H9 (cell line): ENCODE data around the gene HEPHL1. TPM values are rescaled to one million over a fixed set of nuclear protein-coding genes. Genes with fewer than 3 reads are reported as not detected.

Source experiments
- DNase-seq: peaks from one replicate; pipeline ENCODE4 v3.0.0-alpha.2; 2017
- H2AFZ ChIP-seq: one replicate; pipeline ENCODE4 v1.6.1; 2013; ENCODE audit warnings: mild to moderate bottlenecking, low read length, control low read depth, moderate library complexity
- H2AK5ac ChIP-seq: 2 replicates; pipeline ENCODE4 v1.6.1; 2013; ENCODE audit warnings: low read length, control low read depth, mixed read lengths; ENCODE audit not compliant: insufficient read length
- H2BK120ac ChIP-seq: one replicate; pipeline ENCODE4 v1.6.1; 2013; ENCODE audit warnings: low read depth, mild to moderate bottlenecking, low read length, control low read depth, inconsistent platforms; ENCODE audit not compliant: poor library complexity, severe bottlenecking
- H2BK12ac ChIP-seq: 2 replicates; pipeline ENCODE4 v1.6.1; 2013; ENCODE audit warnings: low read length, control low read depth, mixed read lengths, low read depth; ENCODE audit not compliant: insufficient read length
- H2BK15ac ChIP-seq: 2 replicates; pipeline ENCODE4 v1.6.1; 2013; ENCODE audit warnings: low read depth, low read length, control low read depth
- H2BK20ac ChIP-seq: one replicate; pipeline ENCODE4 v1.6.1; 2013; ENCODE audit warnings: low read depth, mild to moderate bottlenecking, low read length, control low read depth, inconsistent platforms; ENCODE audit not compliant: poor library complexity, severe bottlenecking
- H2BK5ac ChIP-seq: 2 replicates; pipeline ENCODE4 v1.6.1; 2013; ENCODE audit warnings: low read length, control low read depth, mixed read lengths; ENCODE audit not compliant: insufficient read length
- H3K14ac ChIP-seq: 2 replicates; pipeline ENCODE4 v1.6.1; 2013; ENCODE audit warnings: low read length, control low read depth; ENCODE audit not compliant: insufficient read depth
- H3K18ac ChIP-seq: 2 replicates; pipeline ENCODE4 v1.6.1; 2013; ENCODE audit warnings: low read depth, mild to moderate bottlenecking, mixed read lengths, low read length, control low read depth; ENCODE audit not compliant: insufficient read length
- H3K23ac ChIP-seq: 2 replicates; pipeline ENCODE4 v1.6.1; 2013; ENCODE audit warnings: low read length, control low read depth, mixed read lengths, low read depth; ENCODE audit not compliant: insufficient read length
- H3K23me2 ChIP-seq: 2 replicates; pipeline ENCODE4 v1.6.1; 2013; ENCODE audit warnings: low read depth, mild to moderate bottlenecking, mixed read lengths, low read length, control low read depth; ENCODE audit not compliant: insufficient read length, poor library complexity, severe bottlenecking
- H3K27ac ChIP-seq: 2 replicates; pipeline ENCODE4 v1.5.1; 2013; ENCODE audit warnings: low read length, control low read depth, mixed read lengths, low read depth; ENCODE audit not compliant: insufficient read length
- H3K27me3 ChIP-seq: 2 replicates; pipeline ENCODE4 v1.6.1; 2013; ENCODE audit warnings: low read length, control low read depth, inconsistent platforms; ENCODE audit not compliant: insufficient read depth
- H3K4ac ChIP-seq: 2 replicates; pipeline ENCODE4 v1.6.1; 2013; ENCODE audit warnings: low read depth, mild to moderate bottlenecking, control low read depth, inconsistent platforms, low read length, moderate library complexity
- H3K4me1 ChIP-seq: 2 replicates; pipeline ENCODE4 v1.6.1; 2013; ENCODE audit warnings: low read length, control low read depth, inconsistent platforms; ENCODE audit not compliant: insufficient read depth
- H3K4me2 ChIP-seq: 2 replicates; pipeline ENCODE4 v1.6.1; 2013; ENCODE audit warnings: low read length, control low read depth, mixed read lengths; ENCODE audit not compliant: insufficient read length, insufficient read depth
- H3K56ac ChIP-seq: 2 replicates; pipeline ENCODE4 v1.6.1; 2013; ENCODE audit warnings: low read depth, mild to moderate bottlenecking, mixed read lengths, low read length, control low read depth; ENCODE audit not compliant: insufficient read length
- H3K79me1 ChIP-seq: 2 replicates; pipeline ENCODE4 v1.6.1; 2013; ENCODE audit warnings: low read depth, mild to moderate bottlenecking, moderate library complexity, low read length, control low read depth, inconsistent platforms; ENCODE audit not compliant: insufficient read depth, poor library complexity, severe bottlenecking
- H3K79me2 ChIP-seq: 2 replicates; pipeline ENCODE4 v1.6.1; 2013; ENCODE audit warnings: low read length, control low read depth, inconsistent platforms; ENCODE audit not compliant: insufficient read depth
- H3K9ac ChIP-seq: 2 replicates; pipeline ENCODE4 v1.6.1; 2013; ENCODE audit warnings: low read length, control low read depth, mixed read lengths; ENCODE audit not compliant: insufficient read length; ENCODE audit errors: extremely low read depth
- H3K9me3 ChIP-seq: one replicate; pipeline ENCODE4 v1.6.1; 2013; ENCODE audit warnings: low read depth, low read length, inconsistent platforms; ENCODE audit not compliant: control insufficient read depth
- H3T11ph ChIP-seq: one replicate; pipeline ENCODE4 v1.6.1; 2013; ENCODE audit warnings: mild to moderate bottlenecking, low read length, control low read depth, inconsistent platforms
- H4K20me1 ChIP-seq: one replicate; pipeline ENCODE4 v1.6.1; 2013; ENCODE audit not compliant: control insufficient read depth, insufficient read length, insufficient read depth
- H4K5ac ChIP-seq: 2 replicates; pipeline ENCODE4 v1.6.1; 2013; ENCODE audit warnings: low read depth, mild to moderate bottlenecking, mixed read lengths, low read length, control low read depth; ENCODE audit not compliant: insufficient read length
- H4K8ac ChIP-seq: replicated peaks from 2 replicates; pipeline ENCODE4 v1.6.1; 2013; ENCODE audit warnings: low read length, control low read depth, mixed read lengths, low read depth; ENCODE audit not compliant: insufficient read length
- H4K91ac ChIP-seq: 2 replicates; pipeline ENCODE4 v1.6.1; 2013; ENCODE audit warnings: low read depth, mild to moderate bottlenecking, moderate library complexity, mixed read lengths, low read length, control low read depth; ENCODE audit not compliant: insufficient read length
- H3K27ac Mint-ChIP-seq, 3 experiments: 2 replicates in 2 of 3; 3 replicates in 1 of 3; pipeline ENCODE4 v1.8.0; 2020 to 2021; ENCODE audit warnings: mixed read lengths in 3 of 3, mild to moderate bottlenecking in 1 of 3, moderate library complexity in 1 of 3
- H3K27me3 Mint-ChIP-seq: 2 replicates; pipeline ENCODE4 v1.8.0; 2021; ENCODE audit warnings: low read depth, mild to moderate bottlenecking, moderate library complexity, mixed read lengths
- H3K36me3 Mint-ChIP-seq, 3 experiments: 2 replicates in 2 of 3; 3 replicates in 1 of 3; pipeline ENCODE4 v1.8.0; 2020 to 2021; ENCODE audit warnings: low read depth in 3 of 3, mixed read lengths in 3 of 3; ENCODE audit not compliant: insufficient read depth in 1 of 3
- H3K4me1 Mint-ChIP-seq, 2 experiments: 2 replicates each; pipeline ENCODE4 v1.8.0; 2020; ENCODE audit warnings: mixed read lengths in 2 of 2
- H3K4me3 Mint-ChIP-seq, 2 experiments: 2 replicates in 1 of 2; 3 replicates in 1 of 2; pipeline ENCODE4 v1.8.0; 2020 to 2021; ENCODE audit warnings: mild to moderate bottlenecking in 2 of 2, mixed read lengths in 2 of 2, moderate library complexity in 1 of 2
- H3K9me3 Mint-ChIP-seq, 2 experiments: 2 replicates in 1 of 2; 3 replicates in 1 of 2; pipeline ENCODE4 v1.8.0; 2020; ENCODE audit warnings: mild to moderate bottlenecking in 2 of 2, mixed read lengths in 2 of 2, moderate library complexity in 1 of 2
- CTCF ChIP-seq: fragments of 200-600 bp; sonication (generic); conservative IDR thresholded peaks from 3 replicates; pipeline ENCODE4 v1.8.0; 2021; ENCODE audit warnings: antibody characterized with exemption, mild to moderate bottlenecking
- WGBS: extraction: QIAGEN DNeasy Blood & Tissue Kit; methylation state at CpG from one replicate; pipeline ENCODE4 v1.1.7; 2013; ENCODE audit warnings: missing lambda C conversion rate, low lambda C conversion rate, mixed read lengths; ENCODE audit not compliant: insufficient read length; ENCODE audit errors: extremely low coverage; 5-methylcytosine and 5-hydroxymethylcytosine counted together
- total RNA-seq: library from RNA; stranded (reverse); gene quantifications from 2 replicates; pipeline ENCODE4 v1.2.1, GENCODE V29; 2021

The HEPHL1 gene
- total RNA-seq, 1 experiment from 2014 or later = not detected

GRCh38 chr11:93986716-93987115, 34.4 kb upstream of the HEPHL1 start:
- DNase-seq = no peak
- H3K27ac Mint-ChIP-seq = no peak overlapping the region; a peak in 1 of 7 replicates

More at GRCh38 chr11:93986716-93987115, 34.4 kb upstream of the HEPHL1 start:
- Histone ChIP-seq H4K20me1 (no peaks in the 10 kb centered on the region), H2BK15ac (no peak overlapping the region), H2BK5ac (no peak overlapping the region), H2BK20ac (no peak overlapping the region), H3K27me3 (no peaks in the 10 kb centered on the region), H3K14ac (no peak overlapping the region), H3K79me1 (no peaks in the 10 kb centered on the region), H3K18ac (no peak overlapping the region), H3K23me2 (no peaks in the 10 kb centered on the region), H3K4me1 (no peaks in the 10 kb centered on the region), H3K79me2 (no peaks in the 10 kb centered on the region), H3T11ph (no peak overlapping the region), H2AK5ac (no peak overlapping the region), H3K4ac (no peak overlapping the region), H4K91ac (no peak overlapping the region), H2BK120ac (no peak overlapping the region), H2BK12ac (no peak overlapping the region), H3K56ac (no peak overlapping the region), H2AFZ (no peak overlapping the region), H3K4me2 (no peak overlapping the region), H3K27ac (no peak overlapping the region), H3K23ac (no peak overlapping the region), H3K9ac (no peak overlapping the region), H4K5ac (no peak overlapping the region), H4K8ac (no peak overlapping the region), H3K9me3 (no peaks in the 10 kb centered on the region)
- Mint-ChIP-seq H3K9me3 (no peaks in the 10 kb centered on the region), H3K36me3 (no peaks in the 10 kb centered on the region), H3K4me3 (no peak overlapping the region), H3K4me1 (peaks cover 2 to 5% of the 10 kb centered on the region in 2 experiments; a peak in 2 of 4 replicates), H3K27me3 (peaks cover 1% of the 10 kb centered on the region; the same call in 1 of the 2 replicates)
- WGBS = no CpG with 5 or more reads among the region's 3 CpGs
- TF ChIP-seq CTCF = no peak
